PC-9 (cell line): ENCODE data around the gene SORBS1.

Experiments used
- EZH2 ChIP-seq: fragments of 200-600 bp; sonication (generic); IDR thresholded peaks from 2 replicates; pipeline ENCODE4 v1.8.0; 2017; ENCODE audit warnings: antibody characterized with exemption, low read depth
- TF ChIP-seq, protein P1 (sequence below): fragments of 200-600 bp; sonication (generic); conservative IDR thresholded peaks from 2 replicates; pipeline ENCODE4 v1.6.1; 2017; ENCODE audit warnings: mixed run types, antibody characterized with exemption, mild to moderate bottlenecking, moderate library complexity

DNA sequence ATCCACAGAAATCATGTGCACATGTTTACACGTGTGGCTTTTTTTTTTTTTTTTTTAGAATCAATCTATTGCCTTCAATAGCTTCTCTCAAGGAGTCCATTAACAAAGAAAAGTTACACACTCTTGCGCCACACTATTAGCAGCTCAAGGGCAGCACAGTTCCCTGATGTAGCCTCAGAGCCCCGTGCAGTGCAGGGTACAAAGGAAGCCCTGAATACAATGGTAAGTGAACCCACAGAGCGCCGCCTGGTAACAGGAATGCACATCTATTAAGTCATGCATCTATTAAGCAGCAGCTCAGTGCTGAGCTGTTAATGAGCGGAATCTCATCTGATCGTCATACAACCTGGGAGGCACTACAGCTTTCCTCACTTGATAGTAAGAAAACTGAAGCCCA is 156.7 kb downstream of the SORBS1 start:
- TF ChIP-seq, protein P1, sequence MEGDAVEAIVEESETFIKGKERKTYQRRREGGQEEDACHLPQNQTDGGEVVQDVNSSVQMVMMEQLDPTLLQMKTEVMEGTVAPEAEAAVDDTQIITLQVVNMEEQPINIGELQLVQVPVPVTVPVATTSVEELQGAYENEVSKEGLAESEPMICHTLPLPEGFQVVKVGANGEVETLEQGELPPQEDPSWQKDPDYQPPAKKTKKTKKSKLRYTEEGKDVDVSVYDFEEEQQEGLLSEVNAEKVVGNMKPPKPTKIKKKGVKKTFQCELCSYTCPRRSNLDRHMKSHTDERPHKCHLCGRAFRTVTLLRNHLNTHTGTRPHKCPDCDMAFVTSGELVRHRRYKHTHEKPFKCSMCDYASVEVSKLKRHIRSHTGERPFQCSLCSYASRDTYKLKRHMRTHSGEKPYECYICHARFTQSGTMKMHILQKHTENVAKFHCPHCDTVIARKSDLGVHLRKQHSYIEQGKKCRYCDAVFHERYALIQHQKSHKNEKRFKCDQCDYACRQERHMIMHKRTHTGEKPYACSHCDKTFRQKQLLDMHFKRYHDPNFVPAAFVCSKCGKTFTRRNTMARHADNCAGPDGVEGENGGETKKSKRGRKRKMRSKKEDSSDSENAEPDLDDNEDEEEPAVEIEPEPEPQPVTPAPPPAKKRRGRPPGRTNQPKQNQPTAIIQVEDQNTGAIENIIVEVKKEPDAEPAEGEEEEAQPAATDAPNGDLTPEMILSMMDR, result no peak
- no peak for TF ChIP-seq EZH2
